Smooth muscle cell (in vitro differentiated cells): ENCODE measurements around the gene PPP6R3. TPM values are rescaled to one million over a fixed set of nuclear protein-coding genes. Genes with fewer than 3 reads are reported as not detected.

Experiments used
- DNase-seq: peaks from one replicate; lab custom pipeline; 2025; ENCODE audit not compliant: unreplicated experiment; lab: John Stamatoyannopoulos, UW
- H2AFZ ChIP-seq: fragments of 200-600 bp; sonication (generic); 2 replicates; pipeline ENCODE4 v1.6.0; 2016; ENCODE audit warnings: antibody characterized with exemption, low read depth, mild to moderate bottlenecking
- H3F3A ChIP-seq: fragments of 200-600 bp; sonication (generic); 2 replicates; pipeline ENCODE4 v1.6.0; 2017; ENCODE audit warnings: antibody characterized with exemption, low read depth
- H3K27ac ChIP-seq: fragments of 200-600 bp; sonication (generic); 2 replicates; pipeline ENCODE4 v1.5.1; 2016; ENCODE audit warnings: low read depth, mild to moderate bottlenecking
- H3K27me3 ChIP-seq: fragments of 200-600 bp; sonication (generic); 2 replicates; pipeline ENCODE4 v1.6.1; 2016; ENCODE audit warnings: low read depth, mild to moderate bottlenecking
- H3K36me3 ChIP-seq: fragments of 200-600 bp; sonication (generic); 2 replicates; pipeline ENCODE4 v1.5.1; 2016; ENCODE audit warnings: low read depth
- H3K4me1 ChIP-seq: fragments of 200-600 bp; sonication (generic); 2 replicates; pipeline ENCODE4 v1.5.1; 2016; ENCODE audit warnings: low read depth
- H3K4me2 ChIP-seq: fragments of 200-600 bp; sonication (generic); 2 replicates; pipeline ENCODE4 v1.6.0; 2016; ENCODE audit warnings: mild to moderate bottlenecking
- H3K4me3 ChIP-seq: fragments of 200-600 bp; sonication (generic); 2 replicates; pipeline ENCODE4 v1.5.1; 2016; ENCODE audit warnings: mild to moderate bottlenecking
- H3K79me2 ChIP-seq: fragments of 200-600 bp; sonication (generic); 2 replicates; pipeline ENCODE4 v1.6.0; 2016; ENCODE audit warnings: low read depth, mild to moderate bottlenecking
- H3K9ac ChIP-seq: fragments of 200-600 bp; sonication (generic); 2 replicates; pipeline ENCODE4 v1.6.0; 2016; ENCODE audit warnings: low read depth
- H3K9me3 ChIP-seq: fragments of 200-600 bp; sonication (generic); replicated peaks from 2 replicates; pipeline ENCODE4 v1.5.1; 2016; ENCODE audit warnings: low read depth
- H4K20me1 ChIP-seq: fragments of 200-600 bp; sonication (generic); 2 replicates; pipeline ENCODE4 v1.6.0; 2016; ENCODE audit warnings: low read depth
- WGBS: methylation state at CpG from one replicate; pipeline ENCODE4 v1.1.7; 2016; ENCODE audit warnings: low lambda C conversion rate; 5-methylcytosine and 5-hydroxymethylcytosine counted together
- polyA plus RNA-seq: library from polyadenylated mRNA; unstranded; fragments of >200 nt; fragmentation: Nextera tagmentation; extraction: Ambion mirVana; gene quantifications from 2 replicates; pipeline ENCODE4 v1.2.1, GENCODE V29; 2016
- total RNA-seq: library from RNA; depleted of rRNA; stranded (reverse); fragments of >200 nt; gene quantifications from 2 replicates; pipeline ENCODE4 v1.2.3, GENCODE V29; 2014
- TF ChIP-seq, protein P1 (sequence below): fragments of 200-600 bp; sonication (generic); IDR thresholded peaks from 2 replicates; pipeline ENCODE4 v1.5.1; 2017; ENCODE audit warnings: borderline replicate concordance, mild to moderate bottlenecking, antibody characterized with exemption; ENCODE audit not compliant: insufficient read depth, poor library complexity, severe bottlenecking

PPP6R3 gene
- total and polyA plus RNA-seq, 2 experiments from 2014 or later, result 28.4 to 121 TPM

GRCh38 chr11:68448604-68449011 lies 11.9 kb upstream of the PPP6R3 start:
- Histone ChIP-seq H3K27ac (no peak overlapping the region), H3K9me3 (no peaks in the 10 kb centered on the region), H3K4me1 (no peaks in the 10 kb centered on the region), H3F3A (no peaks in the 10 kb centered on the region), H3K36me3 (no peaks in the 10 kb centered on the region), H2AFZ (no peak overlapping the region), H3K79me2 (no peaks in the 10 kb centered on the region), H3K9ac (no peak overlapping the region), H3K4me3 (no peak overlapping the region), H3K4me2 (no peak overlapping the region), H3K27me3 (no peaks in the 10 kb centered on the region), H4K20me1 (no peaks in the 10 kb centered on the region)
- TF ChIP-seq, protein P1, sequence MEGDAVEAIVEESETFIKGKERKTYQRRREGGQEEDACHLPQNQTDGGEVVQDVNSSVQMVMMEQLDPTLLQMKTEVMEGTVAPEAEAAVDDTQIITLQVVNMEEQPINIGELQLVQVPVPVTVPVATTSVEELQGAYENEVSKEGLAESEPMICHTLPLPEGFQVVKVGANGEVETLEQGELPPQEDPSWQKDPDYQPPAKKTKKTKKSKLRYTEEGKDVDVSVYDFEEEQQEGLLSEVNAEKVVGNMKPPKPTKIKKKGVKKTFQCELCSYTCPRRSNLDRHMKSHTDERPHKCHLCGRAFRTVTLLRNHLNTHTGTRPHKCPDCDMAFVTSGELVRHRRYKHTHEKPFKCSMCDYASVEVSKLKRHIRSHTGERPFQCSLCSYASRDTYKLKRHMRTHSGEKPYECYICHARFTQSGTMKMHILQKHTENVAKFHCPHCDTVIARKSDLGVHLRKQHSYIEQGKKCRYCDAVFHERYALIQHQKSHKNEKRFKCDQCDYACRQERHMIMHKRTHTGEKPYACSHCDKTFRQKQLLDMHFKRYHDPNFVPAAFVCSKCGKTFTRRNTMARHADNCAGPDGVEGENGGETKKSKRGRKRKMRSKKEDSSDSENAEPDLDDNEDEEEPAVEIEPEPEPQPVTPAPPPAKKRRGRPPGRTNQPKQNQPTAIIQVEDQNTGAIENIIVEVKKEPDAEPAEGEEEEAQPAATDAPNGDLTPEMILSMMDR, result no peak
- no peak for DNase-seq
- WGBS, result 97% methylated on average over 25 of the region's 25 CpGs

DNA sequence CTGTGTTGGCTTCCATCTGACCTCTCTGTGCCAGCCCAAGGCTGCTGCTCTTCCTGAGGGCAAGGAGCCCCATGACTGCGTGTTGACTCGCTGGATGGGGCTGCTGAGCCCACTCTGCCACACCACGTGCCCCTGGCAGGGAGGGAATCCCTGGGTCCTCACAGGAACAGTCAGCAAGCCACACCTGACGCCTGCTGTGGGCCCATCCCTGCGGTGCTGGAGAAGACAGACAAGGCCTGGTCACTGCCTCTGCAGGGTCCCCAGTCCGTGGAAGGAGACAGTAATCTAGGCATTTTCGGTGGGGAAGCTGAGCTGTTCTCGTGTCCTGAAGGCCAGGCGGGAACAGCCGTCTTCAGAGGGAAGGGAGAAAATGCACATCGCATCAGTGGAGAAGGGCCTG lies 10.6 kb upstream of the PPP6R3 start:
- no peak for DNase-seq

DNA sequence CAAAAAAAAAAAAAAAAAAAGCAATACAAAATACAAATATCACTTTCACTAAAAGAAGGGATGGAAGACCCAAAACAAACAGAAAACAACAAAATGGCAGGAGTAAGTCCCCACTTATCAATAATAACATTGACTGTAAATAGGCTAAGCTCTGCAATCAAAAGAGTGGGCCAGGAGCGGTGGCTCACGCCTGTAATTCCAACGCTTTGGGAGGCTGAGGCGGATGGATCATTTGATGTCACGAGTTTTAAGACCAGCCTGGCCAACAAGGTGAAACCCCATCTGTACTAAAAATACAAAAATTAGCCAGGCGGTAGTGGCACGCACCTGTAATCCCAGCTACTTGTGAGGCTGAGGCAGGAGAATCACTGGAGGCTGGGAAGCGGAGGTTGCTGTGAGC lies 9.8 kb upstream of the PPP6R3 start:
- Histone ChIP-seq H3K4me2 (no peak overlapping the region), H3K9ac (no peak overlapping the region), H3K9me3 (no peaks in the 10 kb centered on the region), H3F3A (no peaks in the 10 kb centered on the region), H3K4me3 (no peak overlapping the region), H4K20me1 (no peaks in the 10 kb centered on the region), H3K79me2 (no peaks in the 10 kb centered on the region), H3K4me1 (no peaks in the 10 kb centered on the region), H3K27me3 (no peaks in the 10 kb centered on the region), H2AFZ (no peak overlapping the region), H3K27ac (no peak overlapping the region), H3K36me3 (no peaks in the 10 kb centered on the region)
- TF ChIP-seq, protein P1, result no peak
- WGBS, result 96% methylated on average over 8 of the region's 8 CpGs
- no peak for DNase-seq

More for the DNA sequence above, 10.6 kb upstream of the PPP6R3 start:
- Histone ChIP-seq H3K27me3 (no peaks in the 10 kb centered on the region), H3K4me1 (no peaks in the 10 kb centered on the region), H2AFZ (no peak overlapping the region), H3K9me3 (no peaks in the 10 kb centered on the region), H3K4me3 (no peak overlapping the region), H3F3A (no peaks in the 10 kb centered on the region), H3K4me2 (no peak overlapping the region), H3K27ac (no peak overlapping the region), H3K9ac (no peak overlapping the region), H3K79me2 (no peaks in the 10 kb centered on the region), H3K36me3 (no peaks in the 10 kb centered on the region), H4K20me1 (no peaks in the 10 kb centered on the region)
- TF ChIP-seq, protein P1, result no peak
- 95% methylated on average over 11 of the region's 11 CpGs for WGBS

- Histone ChIP-seq H3K4me1 (no peaks in the 10 kb centered on the region), H3K27me3 (no peaks in the 10 kb centered on the region), H3K4me2 (no peak overlapping the region), H3K36me3 (no peaks in the 10 kb centered on the region), H3K27ac (no peak overlapping the region), H2AFZ (no peak overlapping the region), H3K9me3 (no peaks in the 10 kb centered on the region), H4K20me1 (no peaks in the 10 kb centered on the region), H3K9ac (no peak overlapping the region), H3K4me3 (no peak overlapping the region), H3F3A (no peaks in the 10 kb centered on the region), H3K79me2 (no peaks in the 10 kb centered on the region)
- no peak for DNase-seq
- WGBS, result 76% methylated on average over 8 of the region's 8 CpGs
- TF ChIP-seq, protein P1, result no peak
Observed at GRCh38 chr11:68454767-68455166, 5.8 kb upstream of the PPP6R3 start.
